HG03064 (cell line): Measurements from ENCODE around the gene ITGB2.

Source experiments
- ATAC-seq: cut with Tn5 transposase; IDR thresholded peaks from one replicate; pipeline ENCODE4 v1.9.1; 2021; ENCODE audit warnings: low read depth; ENCODE audit not compliant: unreplicated experiment

ITGB2 gene

GRCh38 chr21:44955798-44956175 lies 35.1 kb upstream of the ITGB2 start:
- no peak for ATAC-seq

GRCh38 chr21:44955141-44955797 lies 34.6 kb upstream of the ITGB2 start:
- no peak for ATAC-seq

GRCh38 chr21:44954281-44954771 lies 33.6 kb upstream of the ITGB2 start:
- ATAC-seq, result no peak

GRCh38 chr21:44953628-44954021 lies 32.9 kb upstream of the ITGB2 start:
- ATAC-seq, result no peak

GRCh38 chr21:44952929-44953627 lies 32.4 kb upstream of the ITGB2 start:
- no peak for ATAC-seq

- no peak for ATAC-seq
These were observed 31.6 kb upstream of the ITGB2 start for GRCh38 chr21:44952116-44952928.

- no peak for ATAC-seq
These were observed 30.7 kb upstream of the ITGB2 start for GRCh38 chr21:44951186-44951915.

- no peak for ATAC-seq
These were observed 29.7 kb upstream of the ITGB2 start for GRCh38 chr21:44950351-44950750.

- ATAC-seq, result no peak
These were observed 29.1 kb upstream of the ITGB2 start for GRCh38 chr21:44949779-44950198.

GRCh38 chr21:44949161-44949778 lies 28.6 kb upstream of the ITGB2 start:
- no peak for ATAC-seq

- no peak for ATAC-seq
These were observed 27.9 kb upstream of the ITGB2 start for GRCh38 chr21:44948426-44949120.

GRCh38 chr21:44947930-44948331 lies 27.2 kb upstream of the ITGB2 start:
- ATAC-seq, result no peak

GRCh38 chr21:44947111-44947929 lies 26.6 kb upstream of the ITGB2 start:
- no peak for ATAC-seq

- ATAC-seq, result no peak
These were observed 25.7 kb upstream of the ITGB2 start for GRCh38 chr21:44946254-44947041.

GRCh38 chr21:44944596-44944995 lies 23.9 kb upstream of the ITGB2 start:
- no peak for ATAC-seq

GRCh38 chr21:44943686-44944550 lies 23.2 kb upstream of the ITGB2 start:
- no peak for ATAC-seq

GRCh38 chr21:44943005-44943685 lies 22.4 kb upstream of the ITGB2 start:
- no peak for ATAC-seq
